H1 (cell line): ENCODE data around the gene VEZT. TPM values are rescaled to one million over a fixed set of nuclear protein-coding genes. Genes with fewer than 3 reads are reported as not detected.

Experiments
- CTCF ChIA-PET: fragments of 300-600 bp; sonication (Branson Sonifier 250); formaldehyde crosslinking; loops from one replicate; lab custom pipeline; 2021; ENCODE audit not compliant: partially characterized antibody; lab: Charles Lee
- POLR2A ChIA-PET: fragments of 300-600 bp; sonication (Branson Sonifier 250); formaldehyde crosslinking; loops from one replicate; lab custom pipeline; 2021; ENCODE audit warnings: inconsistent platforms; ENCODE audit not compliant: partially characterized antibody; lab: Charles Lee
- DNase-seq, 2 experiments: peaks; one replicate each; pipeline versions ENCODE4 v3.0.0 to v3.0.0-alpha.2; 2010 to 2022; ENCODE audit warnings: low spot score in 2 of 2, low read depth in 1 of 2, mixed read lengths in 1 of 2
- FAIRE-seq: peaks from 2 replicates; lab custom pipeline; 2011; peaks lifted over from hg19 to GRCh38; lab: Jason Lieb, UNC
- H2AFZ ChIP-seq: 2 replicates; pipeline ENCODE4 v1.8.1; 2012; ENCODE audit warnings: low read length, inconsistent platforms
- H2AK5ac ChIP-seq: 2 replicates; pipeline ENCODE4 v1.6.1; 2013; ENCODE audit warnings: low read depth, low read length
- H2BK120ac ChIP-seq: replicated peaks from 2 replicates; pipeline ENCODE3; 2013; ENCODE audit warnings: low read depth, low read length, inconsistent platforms
- H2BK12ac ChIP-seq: 2 replicates; pipeline ENCODE4 v1.6.1; 2013; ENCODE audit warnings: low read depth, low read length
- H2BK15ac ChIP-seq: 2 replicates; pipeline ENCODE4 v1.6.1; 2013; ENCODE audit warnings: low read length
- H2BK20ac ChIP-seq: 2 replicates; pipeline ENCODE4 v1.6.1; 2013; ENCODE audit warnings: low read length
- H2BK5ac ChIP-seq: 2 replicates; pipeline ENCODE4 v1.6.1; 2013; ENCODE audit warnings: low read depth, low read length
- H3K14ac ChIP-seq: 2 replicates; pipeline ENCODE4 v1.6.1; 2013; ENCODE audit warnings: inconsistent platforms; ENCODE audit not compliant: insufficient read length
- H3K18ac ChIP-seq: 2 replicates; pipeline ENCODE4 v1.6.1; 2013; ENCODE audit warnings: low read length; ENCODE audit errors: extremely low read depth
- H3K23ac ChIP-seq: 2 replicates; pipeline ENCODE4 v1.6.1; 2013; ENCODE audit warnings: inconsistent platforms; ENCODE audit not compliant: insufficient read length
- H3K23me2 ChIP-seq: 2 replicates; pipeline ENCODE4 v1.6.1; 2013; ENCODE audit warnings: low read depth, low read length
- H3K27ac ChIP-seq: 2 replicates; pipeline ENCODE4 v1.6.1; 2011; ENCODE audit warnings: low read depth, low read length, inconsistent platforms
- H3K27me3 ChIP-seq, 4 experiments: replicated peaks in 1 of 4; 1 replicate in 1 of 4; 2 replicates in 3 of 4; pipeline versions ENCODE4 v1.6.1 to v1.8.1; 2011 to 2013; ENCODE audit warnings: low read length in 3 of 4, mild to moderate bottlenecking in 3 of 4, inconsistent platforms in 2 of 4, mixed read lengths in 2 of 4, moderate library complexity in 1 of 4; ENCODE audit not compliant: control insufficient read depth in 3 of 4, insufficient read depth in 3 of 4; ENCODE audit errors: extremely low read depth in 1 of 4
- H3K36me3 ChIP-seq, 4 experiments: 2 replicates each; pipeline versions ENCODE4 v1.6.1 to v1.8.1; 2011 to 2013; ENCODE audit warnings: mild to moderate bottlenecking in 4 of 4, low read length in 3 of 4, moderate library complexity in 2 of 4, control low read depth in 1 of 4, inconsistent platforms in 1 of 4; ENCODE audit not compliant: insufficient read depth in 4 of 4, control insufficient read depth in 2 of 4
- H3K4ac ChIP-seq: replicated peaks from 2 replicates; pipeline ENCODE3; 2013; ENCODE audit warnings: low read length, low read depth, mixed read lengths, inconsistent platforms; ENCODE audit not compliant: insufficient read length
- H3K4me1 ChIP-seq, 4 experiments: replicated peaks in 1 of 4; 1 replicate in 1 of 4; 2 replicates in 3 of 4; pipeline versions ENCODE4 v1.6.1 to v1.8.1; 2011 to 2013; ENCODE audit warnings: low read length in 3 of 4, inconsistent platforms in 2 of 4, mixed read lengths in 1 of 4; ENCODE audit not compliant: insufficient read depth in 4 of 4, control insufficient read depth in 3 of 4
- H3K4me2 ChIP-seq, 2 experiments: 2 replicates each; pipeline versions ENCODE4 v1.6.1 to v1.8.1; 2011 to 2013; ENCODE audit warnings: low read depth in 2 of 2, low read length in 2 of 2, control low read depth in 1 of 2, inconsistent platforms in 1 of 2, mild to moderate bottlenecking in 1 of 2; ENCODE audit not compliant: insufficient read depth in 1 of 2
- H3K4me3 ChIP-seq, 4 experiments: fragments of 200-600, 300-600 bp in 1 of 4; sonication (generic), shearing (Covaris generic), sonication (Bioruptor Twin) in 1 of 4; 2 replicates each; pipeline versions ENCODE4 v1.5.1 to v1.8.1; 2011 to 2016; ENCODE audit warnings: low read length in 4 of 4, low read depth in 3 of 4, control low read depth in 2 of 4, inconsistent platforms in 2 of 4, mild to moderate bottlenecking in 2 of 4, mixed read lengths in 1 of 4, moderate library complexity in 1 of 4; ENCODE audit not compliant: insufficient read depth in 2 of 4; ENCODE audit errors: extremely low read depth in 1 of 4
- H3K56ac ChIP-seq: replicated peaks from 2 replicates; pipeline ENCODE3; 2013; ENCODE audit warnings: low read depth, mild to moderate bottlenecking, mixed read lengths, low read length, inconsistent platforms; ENCODE audit not compliant: insufficient read length
- H3K79me1 ChIP-seq: 2 replicates; pipeline ENCODE4 v1.6.1; 2013; ENCODE audit warnings: low read depth, low read length, control low read depth
- H3K79me2 ChIP-seq, 2 experiments: 2 replicates each; pipeline versions ENCODE4 v1.6.1 to v1.8.1; 2012 to 2013; ENCODE audit warnings: low read length in 2 of 2, mild to moderate bottlenecking in 2 of 2, inconsistent platforms in 1 of 2; ENCODE audit not compliant: insufficient read depth in 2 of 2, control insufficient read depth in 1 of 2
- H3K9ac ChIP-seq, 4 experiments: replicated peaks in 1 of 4; 1 replicate in 1 of 4; 2 replicates in 3 of 4; pipeline versions ENCODE4 v1.6.1 to v1.8.1; 2011 to 2013; ENCODE audit warnings: low read depth in 3 of 4, low read length in 3 of 4, control low read depth in 2 of 4, mild to moderate bottlenecking in 2 of 4, moderate library complexity in 2 of 4, inconsistent platforms in 1 of 4; ENCODE audit errors: extremely low read depth in 1 of 4
- H3K9me3 ChIP-seq, 2 experiments: 2 replicates each; pipeline versions ENCODE4 v1.6.1 to v1.8.1; 2012 to 2013; ENCODE audit warnings: mild to moderate bottlenecking in 2 of 2, moderate library complexity in 2 of 2, control low read depth in 1 of 2, inconsistent platforms in 1 of 2, low read depth in 1 of 2, low read length in 1 of 2, mixed read lengths in 1 of 2; ENCODE audit not compliant: insufficient read depth in 2 of 2
- H4K20me1 ChIP-seq, 2 experiments: replicated peaks in 1 of 2; 2 replicates each; pipeline versions ENCODE3 to v1.8.1; 2011 to 2013; ENCODE audit warnings: inconsistent platforms in 2 of 2, low read length in 2 of 2, mild to moderate bottlenecking in 1 of 2; ENCODE audit not compliant: insufficient read depth in 2 of 2, control insufficient read depth in 1 of 2
- H4K5ac ChIP-seq: 2 replicates; pipeline ENCODE4 v1.6.1; 2013; ENCODE audit warnings: low read length, low read depth, mixed read lengths, inconsistent platforms; ENCODE audit not compliant: insufficient read length
- H4K8ac ChIP-seq: 2 replicates; pipeline ENCODE4 v1.8.0; 2013; ENCODE audit warnings: mild to moderate bottlenecking, moderate library complexity, low read length, inconsistent platforms; ENCODE audit not compliant: insufficient read depth; ENCODE audit errors: extremely low read depth
- H4K91ac ChIP-seq: replicated peaks from 2 replicates; pipeline ENCODE3; 2013; ENCODE audit warnings: low read length, mixed read lengths, inconsistent platforms; ENCODE audit not compliant: insufficient read length
- CEBPB ChIP-seq: IDR thresholded peaks from 2 replicates; pipeline ENCODE4 v1.6.1; 2012; ENCODE audit warnings: low read depth, low read length
- JUND ChIP-seq: IDR thresholded peaks from 2 replicates; pipeline ENCODE4 v1.6.1; 2011; ENCODE audit warnings: mild to moderate bottlenecking, improper control_type of control experiment, low read length
- TAF7 ChIP-seq: optimal IDR thresholded peaks from 2 replicates; pipeline ENCODE3; 2011; ENCODE audit warnings: low read depth, mild to moderate bottlenecking, inconsistent platforms, low read length, moderate library complexity, borderline replicate concordance
- WGBS, 2 experiments: shearing (Covaris generic) in 1 of 2; methylation state at CpG; one replicate each; pipeline versions ENCODE4 v1.1.6 to v1.1.7; 2013 to 2015; ENCODE audit warnings: low lambda C conversion rate in 2 of 2, mixed read lengths in 2 of 2, inconsistent platforms in 1 of 2, low coverage in 1 of 2, missing lambda C conversion rate in 1 of 2; ENCODE audit not compliant: insufficient replicate concordance in 2 of 2, insufficient coverage in 1 of 2, insufficient read length in 1 of 2; ENCODE audit errors: extremely low coverage in 1 of 2, missing lambda C conversion rate in 1 of 2; 5-methylcytosine and 5-hydroxymethylcytosine counted together
- polyA plus RNA-seq, 7 experiments: library from polyadenylated mRNA; depleted of rRNA in 3 of 7; stranded (reverse) in 5 of 7; unstranded in 2 of 7; fragments of >200 nt in 5 of 7; fragments of 200-250 nt in 2 of 7; gene quantifications; 1 replicate in 5 of 7; 2 replicates in 1 of 7; 4 replicates in 1 of 7; pipeline versions ENCODE4 v1.2.1 to v1.2.3, GENCODE V29; 2011 to 2013; ENCODE audit warnings: missing spikeins in 2 of 7, mixed read lengths in 2 of 7
- total RNA-seq: library from RNA; stranded (reverse); fragmentation: NEBNext Ultra II Directional; extraction: Animal tissue kit (Norgen Biotek cat#: 25700); gene quantifications from 2 replicates; pipeline ENCODE4 v1.2.1, GENCODE V29; 2021

Gene VEZT
- total and polyA plus RNA-seq, 2 of the 8 experiments (the other 6 are each of a cell fraction or from before 2014, with no cell fraction given): 44.0 to 56.1 TPM

GRCh38 chr12:95177201-95177768 is 40.3 kb upstream of the VEZT start:
- Histone ChIP-seq H3K79me2 (peaks cover 0 to 16% of the 10 kb centered on the region in 2 experiments; a peak in 2 of 4 replicates), H3K18ac (no peak overlapping the region)

More at GRCh38 chr12:95177201-95177768, 40.3 kb upstream of the VEZT start:
- Histone ChIP-seq H2BK5ac (no peak overlapping the region), H4K5ac (no peak overlapping the region), H3K4me1 (no peaks in the 10 kb centered on the region), H3K4me2 (no peak overlapping the region), H2AK5ac (no peak overlapping the region), H3K56ac (no peak overlapping the region), H3K4me3 (no peak overlapping the region), H3K27ac (no peak overlapping the region), H2AFZ (no peak overlapping the region), H3K9ac (no peak overlapping the region), H3K79me1 (no peaks in the 10 kb centered on the region; the same call in 1 of the 2 replicates)
- CTCF ChIA-PET: interaction anchor here (0.9 kb wide), 1 partner anchor 60 kb away, joined by 3 read pairs; no protein-coding TSS in a partner anchor
- DNase-seq (no peak), FAIRE-seq (no peak)
- POLR2A ChIA-PET: interaction anchor here (0.6 to 1.6 kb wide), 2 partner anchors 27 to 85 kb away, joined by 3 read pairs; no protein-coding TSS in a partner anchor
- no peak for TF ChIP-seq CEBPB
- no peak for TF ChIP-seq TAF7
- no peak for TF ChIP-seq JUND
- TF ChIP-seq, all 59 proteins: peak for 0
- 87% methylated on average over 2 of the region's 2 CpGs; no CpG with 5 or more reads in 1 of the 2 experiments for WGBS, 2 experiments
- no peaks in the 10 kb centered on the region for H3K27me3 ChIP-seq
- no peaks in the 10 kb centered on the region for H3K9me3 ChIP-seq
- H2BK20ac ChIP-seq: no peak overlapping the region
- no peak overlapping the region for H2BK15ac ChIP-seq
- H3K14ac ChIP-seq: no peak overlapping the region
- H2BK120ac ChIP-seq: no peak overlapping the region
- H3K36me3 ChIP-seq: peaks cover 0 to 3% (median 1%) of the 10 kb centered on the region in 4 experiments; a peak in 3 of 8 replicates
- no peaks in the 10 kb centered on the region for H4K20me1 ChIP-seq
- H2BK12ac ChIP-seq: no peak overlapping the region
- no peak overlapping the region for H4K91ac ChIP-seq
- no peak overlapping the region for H3K4ac ChIP-seq
- no peak overlapping the region for H4K8ac ChIP-seq
- no peaks in the 10 kb centered on the region for H3K23me2 ChIP-seq
- H3K23ac ChIP-seq: no peak overlapping the region
